Left lung (tissue), 10 donors: ENCODE data around the gene STK24. TPM values are rescaled to one million over a fixed set of nuclear protein-coding genes. Genes with fewer than 3 reads are reported as not detected.

Experiments
- ATAC-seq: fragments of 200-7000 bp; cut with Tn5 transposase; one replicate; pipeline ENCODE4 v1.9.1; 2020; ENCODE audit warnings: moderate library complexity
- DNase-seq, 4 donors: peaks; one replicate each; pipeline ENCODE4 v3.0.0-alpha.2; 2013 to 2020
- H3K27ac ChIP-seq, 2 donors: fragments of 200-600 bp; sonication (generic) in 1 of 2; one replicate each; pipeline versions ENCODE4 v1.5.0 to v1.8.0; 2020 to 2021
- H3K27me3 ChIP-seq, 2 donors: fragments of 200-600 bp; sonication (generic) in 1 of 2; one replicate each; pipeline versions ENCODE4 v1.5.0 to v1.8.0; 2020 to 2021
- H3K36me3 ChIP-seq, 2 donors: fragments of 200-600 bp; sonication (generic) in 1 of 2; one replicate each; pipeline versions ENCODE4 v1.5.0 to v1.8.0; 2020 to 2021
- H3K4me1 ChIP-seq, 2 donors: fragments of 200-600 bp; one replicate each; pipeline ENCODE4 v1.8.0; 2021
- H3K4me3 ChIP-seq, 2 donors: fragments of 200-600 bp; sonication (generic) in 1 of 2; one replicate each; pipeline versions ENCODE4 v1.5.0 to v1.8.0; 2020 to 2021; ENCODE audit warnings: mild to moderate bottlenecking in 1 of 2
- H3K9me3 ChIP-seq, 2 donors: fragments of 200-600 bp; sonication (generic) in 1 of 2; one replicate each; pipeline versions ENCODE4 v1.5.0 to v1.8.0; 2020 to 2021
- CTCF ChIP-seq, 2 donors: fragments of 200-600 bp; sonication (generic) in 1 of 2; IDR thresholded peaks; one replicate each; pipeline versions ENCODE4 v1.5.0 to v1.8.0; 2021; ENCODE audit warnings: antibody characterized with exemption in 2 of 2
- intact Hi-C, 2 donors: fragments of 100-400 bp; cut with DNase I; formaldehyde crosslinking; loops; one replicate each; pipeline versions ENCODE4 v1.11.2 to v1.14.2; 2022
- polyA plus RNA-seq, 6 donors: library from polyadenylated mRNA; unstranded; fragments of 120-200 nt; gene quantifications; one replicate each; pipeline ENCODE4 v1.2.1, GENCODE V29; 2013; ENCODE audit not compliant: insufficient read length in 6 of 6
- total RNA-seq, 2 donors: library from RNA; stranded (reverse); fragmentation: NEBNext Ultra II Directional; extraction: Animal tissue kit (Norgen Biotek cat#: 25700); gene quantifications; one replicate each; pipeline ENCODE4 v1.2.1, GENCODE V29; 2021
- donor health status: DM: no; HTN: yes; CAD: no.
- donor health status: DM: no; HTN: no; CAD: no.

Gene STK24
- total and polyA plus RNA-seq, 8 donors: 65.6 to 84.0 (median 75.0) TPM

- no peak for TF ChIP-seq CTCF (IDR thresholded peaks at IDR 0.05)
- DNase-seq (no peak), ATAC-seq (no peak)
- no peaks in the 10 kb centered on the region for H3K9me3 ChIP-seq
- no peak overlapping the region for H3K4me3 ChIP-seq
- H3K27me3 ChIP-seq: no peaks in the 10 kb centered on the region
- peaks cover 0 to 2% of the 10 kb centered on the region in 2 donors for H3K36me3 ChIP-seq
- no peak overlapping the region for H3K27ac ChIP-seq
- intact Hi-C loops: no loop called here
- peaks cover 24 to 81% of the 10 kb centered on the region in 2 donors for H3K4me1 ChIP-seq
These were observed 32.7 kb downstream of the STK24 start for GRCh38 chr13:98544104-98544710.

GRCh38 chr13:98543378-98544103, 33.4 kb downstream of the STK24 start:
- H3K27me3 ChIP-seq: no peaks in the 10 kb centered on the region
- H3K9me3 ChIP-seq: no peaks in the 10 kb centered on the region
- H3K4me1 ChIP-seq: peaks cover 24 to 80% of the 10 kb centered on the region in 2 donors
- intact Hi-C loops: no loop called here
- TF ChIP-seq CTCF (IDR thresholded peaks at IDR 0.05): no peak
- peak overlapping the region in 1 of 2 donors; percentile 27 for H3K4me3 ChIP-seq
- ATAC-seq: no peak
- DNase-seq: no peak
- H3K27ac ChIP-seq: peak overlapping the region in 1 of 2 donors; percentile 76
- no peaks in the 10 kb centered on the region for H3K36me3 ChIP-seq

GRCh38 chr13:98542568-98543377, 34.1 kb downstream of the STK24 start:
- Histone ChIP-seq H3K27ac (peak overlapping the region; percentile 26 to 76), H3K36me3 (peaks cover 0 to under 1% of the 10 kb centered on the region in 2 donors), H3K9me3 (no peaks in the 10 kb centered on the region), H3K27me3 (no peaks in the 10 kb centered on the region), H3K4me1 (peaks cover 24 to 73% of the 10 kb centered on the region in 2 donors), H3K4me3 (peak overlapping the region in 1 of 2 donors; percentile 27)
- intact Hi-C loops: no loop called here
- ATAC-seq (peak; percentile 11), DNase-seq (no peak)
- no peak for TF ChIP-seq CTCF (IDR thresholded peaks at IDR 0.05)

- no peak overlapping the region for H3K27ac ChIP-seq
These were observed 35.2 kb downstream of the STK24 start for GRCh38 chr13:98541701-98542203.

More at GRCh38 chr13:98541701-98542203, 35.2 kb downstream of the STK24 start:
- Histone ChIP-seq H3K36me3 (peaks cover 0 to 4% of the 10 kb centered on the region in 2 donors), H3K4me3 (no peak overlapping the region), H3K4me1 (peaks cover 24 to 80% of the 10 kb centered on the region in 2 donors), H3K9me3 (no peaks in the 10 kb centered on the region), H3K27me3 (no peaks in the 10 kb centered on the region)
- DNase-seq (no peak), ATAC-seq (peak; percentile 22)
- intact Hi-C loops: no loop called here
- TF ChIP-seq CTCF (IDR thresholded peaks at IDR 0.05): no peak
